HFFc6 (cell line): ENCODE results near the gene ZNF502. TPM values are rescaled to one million over a fixed set of nuclear protein-coding genes. Genes with fewer than 3 reads are reported as not detected.

Source experiments
- DNase-seq: peaks from one replicate; pipeline ENCODE4 v3.0.0-alpha.2; 2018
- H3K27ac Mint-ChIP-seq: 2 replicates; pipeline ENCODE4 v1.8.0; 2020; ENCODE audit warnings: mild to moderate bottlenecking, mixed read lengths
- H3K27me3 Mint-ChIP-seq: 2 replicates; pipeline ENCODE4 v1.8.0; 2021; ENCODE audit warnings: mild to moderate bottlenecking, moderate library complexity, mixed read lengths; ENCODE audit not compliant: insufficient read depth
- H3K36me3 Mint-ChIP-seq: 2 replicates; pipeline ENCODE4 v1.8.0; 2021; ENCODE audit warnings: low read depth, mixed read lengths
- H3K4me1 Mint-ChIP-seq: 2 replicates; pipeline ENCODE4 v1.8.0; 2020; ENCODE audit warnings: low read depth, mixed read lengths
- H3K4me3 Mint-ChIP-seq: 2 replicates; pipeline ENCODE4 v1.8.0; 2020; ENCODE audit warnings: mild to moderate bottlenecking, moderate library complexity, mixed read lengths
- H3K9me3 Mint-ChIP-seq: 2 replicates; pipeline ENCODE4 v1.8.0; 2020; ENCODE audit warnings: mild to moderate bottlenecking, mixed read lengths
- total RNA-seq, 6 experiments: library from RNA; stranded (reverse); fragmentation: NEBNext Ultra II Directional; extraction: Animal tissue kit (Norgen Biotek cat#: 25700); gene quantifications; 2 replicates in 1 of 6; 3 replicates in 5 of 6; pipeline ENCODE4 v1.2.3, GENCODE V29; 2021
- TF ChIP-seq, protein P1 (sequence below): fragments of 200-600 bp; sonication (generic); IDR thresholded peaks from 2 replicates; pipeline ENCODE4 v1.5.0; 2021; ENCODE audit warnings: antibody characterized with exemption, mild to moderate bottlenecking

Gene ZNF502
- total RNA-seq, 6 experiments from 2014 or later = 0.09 to 0.88 (median 0.56) TPM

DNA sequence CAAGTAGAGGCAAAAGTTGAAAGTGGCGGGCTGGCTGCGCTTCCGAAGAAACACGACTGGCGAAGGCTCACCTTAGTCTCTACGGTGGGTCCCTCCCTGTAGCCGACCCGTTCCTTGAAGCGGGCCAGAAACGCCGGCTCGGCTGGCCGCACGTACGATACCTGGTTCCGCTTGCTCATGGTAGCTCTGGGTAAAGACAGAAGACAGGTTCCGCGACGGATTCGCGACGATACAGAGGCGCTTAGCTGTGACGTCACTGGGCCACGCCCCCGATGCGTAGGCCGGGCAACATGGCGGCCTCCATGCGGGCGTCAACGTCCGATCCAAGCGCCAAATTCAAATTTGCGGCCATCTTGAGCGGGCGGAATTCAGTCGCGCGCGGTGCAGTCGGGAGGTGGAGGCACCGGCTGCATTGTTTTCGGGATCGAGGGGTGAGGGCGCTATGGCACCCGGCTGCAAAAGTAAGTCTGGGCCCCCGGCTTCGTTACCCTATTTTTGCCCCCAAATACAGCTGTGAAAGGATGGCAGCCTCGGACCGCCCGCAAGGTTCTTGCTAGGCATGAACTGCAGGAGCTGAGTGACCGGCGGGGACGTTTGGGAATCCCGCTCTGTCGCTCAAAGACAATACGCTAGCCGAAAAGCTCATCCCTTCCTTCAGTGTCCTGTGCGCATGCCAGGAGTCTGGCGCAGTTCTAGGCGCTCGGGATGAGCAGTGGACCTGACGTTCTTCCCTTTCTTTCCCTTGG is 49.1 kb downstream of the ZNF502 start, which contains the start of the genes KIAA1143 and KIF15:
Gene KIAA1143, minus strand, starts transcription at position 196 of the 746 bp plus-strand sequence. Its CDS starts 17 bp downstream, at position 179.
Gene KIF15, plus strand, starts transcription at position 371 of the 746 bp plus-strand sequence. Its CDS starts 72 bp downstream, at position 443.
- TF ChIP-seq, protein P1, sequence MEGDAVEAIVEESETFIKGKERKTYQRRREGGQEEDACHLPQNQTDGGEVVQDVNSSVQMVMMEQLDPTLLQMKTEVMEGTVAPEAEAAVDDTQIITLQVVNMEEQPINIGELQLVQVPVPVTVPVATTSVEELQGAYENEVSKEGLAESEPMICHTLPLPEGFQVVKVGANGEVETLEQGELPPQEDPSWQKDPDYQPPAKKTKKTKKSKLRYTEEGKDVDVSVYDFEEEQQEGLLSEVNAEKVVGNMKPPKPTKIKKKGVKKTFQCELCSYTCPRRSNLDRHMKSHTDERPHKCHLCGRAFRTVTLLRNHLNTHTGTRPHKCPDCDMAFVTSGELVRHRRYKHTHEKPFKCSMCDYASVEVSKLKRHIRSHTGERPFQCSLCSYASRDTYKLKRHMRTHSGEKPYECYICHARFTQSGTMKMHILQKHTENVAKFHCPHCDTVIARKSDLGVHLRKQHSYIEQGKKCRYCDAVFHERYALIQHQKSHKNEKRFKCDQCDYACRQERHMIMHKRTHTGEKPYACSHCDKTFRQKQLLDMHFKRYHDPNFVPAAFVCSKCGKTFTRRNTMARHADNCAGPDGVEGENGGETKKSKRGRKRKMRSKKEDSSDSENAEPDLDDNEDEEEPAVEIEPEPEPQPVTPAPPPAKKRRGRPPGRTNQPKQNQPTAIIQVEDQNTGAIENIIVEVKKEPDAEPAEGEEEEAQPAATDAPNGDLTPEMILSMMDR = peak; percentile 34; the same call in 1 of the 2 replicates
- peaks cover 3% of the 10 kb centered on the region; the same call in 1 of the 2 replicates for H3K27me3 Mint-ChIP-seq
- H3K9me3 Mint-ChIP-seq = peaks cover 42% of the 10 kb centered on the region
- DNase-seq = peak; percentile 91
- H3K27ac Mint-ChIP-seq = peak within 1 kb of the TSS; percentile 77
- peak within 1 kb of the TSS; percentile 92 for H3K4me3 Mint-ChIP-seq
- peaks cover 11% of the 10 kb centered on the region for H3K4me1 Mint-ChIP-seq
- peaks cover 55% of the 10 kb centered on the region for H3K36me3 Mint-ChIP-seq

GRCh38 chr3:44762170-44762677 is 49.8 kb downstream of the ZNF502 start:
- H3K4me1 Mint-ChIP-seq = peaks cover 11% of the 10 kb centered on the region
- H3K27ac Mint-ChIP-seq = peak overlapping the region; percentile 77
- peaks cover 40% of the 10 kb centered on the region for H3K9me3 Mint-ChIP-seq
- peaks cover 53% of the 10 kb centered on the region for H3K36me3 Mint-ChIP-seq
- DNase-seq = peak; percentile 4
- TF ChIP-seq, protein P1 = no peak
- peak overlapping the region; percentile 92 for H3K4me3 Mint-ChIP-seq
- peaks cover 3% of the 10 kb centered on the region; the same call in 1 of the 2 replicates for H3K27me3 Mint-ChIP-seq

DNA sequence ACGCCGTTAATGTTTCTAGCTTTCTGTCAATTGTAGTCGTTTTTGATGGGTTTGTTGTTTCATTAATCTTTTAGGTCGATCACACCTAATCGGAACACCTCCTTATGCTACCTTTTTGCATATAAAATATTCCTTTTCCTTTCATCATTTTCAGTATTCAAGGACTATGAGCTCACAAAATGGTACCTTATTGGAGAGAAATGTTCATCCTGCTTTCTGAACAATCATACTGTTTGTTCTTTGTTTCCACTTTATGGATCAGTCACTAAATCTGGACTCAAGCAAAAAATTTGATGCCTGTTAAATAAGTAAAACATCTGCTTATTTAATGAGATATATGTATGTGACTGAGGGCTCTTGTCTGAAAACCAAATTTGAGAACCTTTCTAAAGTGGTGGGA is 50.2 kb downstream of the ZNF502 start:
- Mint-ChIP-seq H3K36me3 (peaks cover 53% of the 10 kb centered on the region), H3K4me1 (peaks cover 11% of the 10 kb centered on the region), H3K9me3 (peaks cover 39% of the 10 kb centered on the region), H3K27ac (peak overlapping the region; percentile 77), H3K4me3 (peak overlapping the region; percentile 92), H3K27me3 (peaks cover 3% of the 10 kb centered on the region; the same call in 1 of the 2 replicates)
- TF ChIP-seq, protein P1 = no peak
- DNase-seq = no peak

DNA sequence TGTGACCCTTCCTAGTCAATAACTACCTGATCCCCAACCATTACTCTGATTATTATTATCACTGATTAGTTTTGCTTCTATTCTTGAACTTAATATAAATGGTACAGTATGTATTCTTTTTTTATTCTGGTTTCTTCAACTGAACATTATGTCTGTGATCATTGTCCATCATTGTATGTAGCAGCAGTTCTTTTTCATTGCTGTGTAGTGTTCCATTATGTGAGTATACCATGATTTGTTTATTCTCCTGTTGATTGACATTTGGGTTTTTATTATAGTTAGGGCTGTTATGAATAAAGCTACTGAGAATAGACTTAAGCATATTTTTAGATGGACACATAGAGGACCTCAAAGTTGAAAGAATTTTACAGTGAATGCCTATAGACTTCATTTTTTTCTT is 51.8 kb downstream of the ZNF502 start:
- Mint-ChIP-seq H3K4me3 (no peak overlapping the region), H3K4me1 (peaks cover 11% of the 10 kb centered on the region), H3K27ac (no peak overlapping the region), H3K27me3 (peaks cover 3% of the 10 kb centered on the region; the same call in 1 of the 2 replicates), H3K36me3 (peaks cover 52% of the 10 kb centered on the region), H3K9me3 (peaks cover 33% of the 10 kb centered on the region)
- TF ChIP-seq, protein P1 = no peak
- DNase-seq = no peak

- no peak overlapping the region for H3K4me3 Mint-ChIP-seq
- DNase-seq = no peak
- peaks cover 74% of the 10 kb centered on the region for H3K36me3 Mint-ChIP-seq
- H3K27me3 Mint-ChIP-seq = no peaks in the 10 kb centered on the region
- TF ChIP-seq, protein P1 = no peak
- H3K9me3 Mint-ChIP-seq = peaks cover 51% of the 10 kb centered on the region
- H3K27ac Mint-ChIP-seq = no peak overlapping the region
- no peaks in the 10 kb centered on the region for H3K4me1 Mint-ChIP-seq
Observed at GRCh38 chr3:44771424-44772098, 59.1 kb downstream of the ZNF502 start.
